22Rv1 (cell line): ENCODE measurements around the gene PSMA8.

ENCODE experiments used
- ZFX ChIP-seq: fragments of 450-650 bp; IDR thresholded peaks from 2 replicates; pipeline ENCODE4 v1.6.1; 2017; ENCODE audit warnings: antibody characterized with exemption, borderline replicate concordance
- TF ChIP-seq, protein P1 (sequence below): fragments of 450-650 bp; IDR thresholded peaks from 2 replicates; pipeline ENCODE4 v1.5.1; 2017; ENCODE audit warnings: mild to moderate bottlenecking

GRCh38 chr18:26185267-26185666 lies 51.6 kb downstream of the PSMA8 start:
- TF ChIP-seq, protein P1, sequence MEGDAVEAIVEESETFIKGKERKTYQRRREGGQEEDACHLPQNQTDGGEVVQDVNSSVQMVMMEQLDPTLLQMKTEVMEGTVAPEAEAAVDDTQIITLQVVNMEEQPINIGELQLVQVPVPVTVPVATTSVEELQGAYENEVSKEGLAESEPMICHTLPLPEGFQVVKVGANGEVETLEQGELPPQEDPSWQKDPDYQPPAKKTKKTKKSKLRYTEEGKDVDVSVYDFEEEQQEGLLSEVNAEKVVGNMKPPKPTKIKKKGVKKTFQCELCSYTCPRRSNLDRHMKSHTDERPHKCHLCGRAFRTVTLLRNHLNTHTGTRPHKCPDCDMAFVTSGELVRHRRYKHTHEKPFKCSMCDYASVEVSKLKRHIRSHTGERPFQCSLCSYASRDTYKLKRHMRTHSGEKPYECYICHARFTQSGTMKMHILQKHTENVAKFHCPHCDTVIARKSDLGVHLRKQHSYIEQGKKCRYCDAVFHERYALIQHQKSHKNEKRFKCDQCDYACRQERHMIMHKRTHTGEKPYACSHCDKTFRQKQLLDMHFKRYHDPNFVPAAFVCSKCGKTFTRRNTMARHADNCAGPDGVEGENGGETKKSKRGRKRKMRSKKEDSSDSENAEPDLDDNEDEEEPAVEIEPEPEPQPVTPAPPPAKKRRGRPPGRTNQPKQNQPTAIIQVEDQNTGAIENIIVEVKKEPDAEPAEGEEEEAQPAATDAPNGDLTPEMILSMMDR, result peak; percentile 32
- TF ChIP-seq ZFX, result no peak
